SK-N-MC (cell line): ENCODE data around the gene GJC1.
"Not testable (repeated sequence)": the region's sequence is repeated elsewhere in the genome, so short reads cannot be mapped to it uniquely, and the experiment has no call there.

Experiments used
- EZH2 ChIP-seq: fragments of 200-600 bp; sonication (generic); IDR thresholded peaks from one replicate; pipeline ENCODE4 v1.6.1; 2017; ENCODE audit warnings: antibody characterized with exemption
- FOXP2 ChIP-seq: optimal IDR thresholded peaks from 2 replicates; pipeline ENCODE3; 2011; ENCODE audit warnings: mild to moderate bottlenecking, moderate library complexity; ENCODE audit not compliant: insufficient read depth; ENCODE audit errors: extremely low read length, control extremely low read depth
- POLR2AphosphoS5 ChIP-seq: IDR thresholded peaks from 2 replicates; pipeline ENCODE4 v1.6.1; 2012; ENCODE audit warnings: mild to moderate bottlenecking, low read depth, low read length, borderline replicate concordance

- not testable (repeated sequence) for TF ChIP-seq POLR2AphosphoS5, EZH2, FOXP2
These were observed 21.3 kb downstream of the GJC1 start for GRCh38 chr17:44808656-44809388.
